HG03064 (cell line): ENCODE measurements around the gene ADCYAP1R1.
"Not testable (repeated sequence)": the region's sequence is repeated elsewhere in the genome, so short reads cannot be mapped to it uniquely, and the experiment has no call there.

ENCODE experiments used
- ATAC-seq: cut with Tn5 transposase; IDR thresholded peaks from one replicate; pipeline ENCODE4 v1.9.1; 2021; ENCODE audit warnings: low read depth; ENCODE audit not compliant: unreplicated experiment

Gene ADCYAP1R1

DNA sequence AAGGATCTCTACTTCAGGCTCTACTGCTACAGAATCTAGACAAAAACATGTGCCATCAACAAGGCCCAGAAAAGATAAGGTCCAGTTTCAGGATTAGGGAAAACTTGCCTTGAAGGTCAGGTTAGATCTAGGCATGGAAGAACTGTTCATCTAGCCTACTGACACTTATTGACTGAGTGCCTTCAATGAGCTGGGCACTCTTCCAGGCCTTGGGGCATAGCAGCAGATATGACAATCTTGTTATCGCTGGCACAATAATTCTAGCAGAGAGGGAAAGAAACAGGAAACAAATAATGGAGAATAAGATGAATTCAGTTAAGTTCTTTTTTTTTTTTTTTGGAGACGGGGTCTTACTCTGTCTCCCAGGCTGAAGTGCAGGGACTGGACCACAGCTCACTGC, 71.6 kb downstream of the ADCYAP1R1 start:
- ATAC-seq = no peak

- no peak for ATAC-seq
Measured at GRCh38 chr7:31125171-31125570, 73.1 kb downstream of the ADCYAP1R1 start.

DNA sequence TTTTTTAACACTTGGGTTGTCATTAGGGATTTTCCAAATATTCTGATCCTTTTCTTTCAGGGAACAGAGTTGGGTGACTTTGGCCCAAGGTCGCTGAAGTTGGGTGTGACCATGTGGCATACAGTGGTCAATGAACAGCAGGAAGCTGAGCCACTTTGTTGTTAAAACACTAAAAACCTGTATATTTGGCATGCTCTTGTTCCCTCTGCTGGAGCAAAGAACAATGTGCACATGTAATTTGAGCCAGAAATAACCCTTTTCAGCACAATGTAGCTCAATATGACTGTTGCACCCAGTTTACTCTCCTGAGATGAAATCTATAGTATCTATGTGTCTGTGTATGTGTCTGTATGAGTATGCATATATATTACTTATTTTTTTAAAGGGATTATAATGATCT, 74.9 kb downstream of the ADCYAP1R1 start:
- no peak for ATAC-seq

DNA sequence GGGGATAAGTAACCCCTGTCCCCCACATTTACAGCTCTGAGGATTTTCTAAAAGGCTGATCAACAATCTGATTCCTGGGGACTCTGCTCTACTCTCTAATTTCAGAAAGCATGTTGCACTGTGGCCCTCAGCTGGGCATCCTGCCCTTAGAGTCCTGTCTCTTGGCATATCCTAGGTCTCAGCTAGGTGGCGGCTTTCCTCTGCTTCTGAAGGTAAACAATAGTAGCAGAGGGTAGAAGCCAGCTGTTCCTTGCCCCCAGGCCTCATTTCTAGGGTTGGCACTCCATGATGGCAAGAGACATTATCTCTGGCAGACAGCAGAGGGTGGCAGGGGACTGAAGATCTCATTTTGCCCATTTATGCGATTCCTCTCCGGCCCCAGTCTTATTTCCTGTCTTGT, 77.0 kb downstream of the ADCYAP1R1 start:
- ATAC-seq = no peak

DNA sequence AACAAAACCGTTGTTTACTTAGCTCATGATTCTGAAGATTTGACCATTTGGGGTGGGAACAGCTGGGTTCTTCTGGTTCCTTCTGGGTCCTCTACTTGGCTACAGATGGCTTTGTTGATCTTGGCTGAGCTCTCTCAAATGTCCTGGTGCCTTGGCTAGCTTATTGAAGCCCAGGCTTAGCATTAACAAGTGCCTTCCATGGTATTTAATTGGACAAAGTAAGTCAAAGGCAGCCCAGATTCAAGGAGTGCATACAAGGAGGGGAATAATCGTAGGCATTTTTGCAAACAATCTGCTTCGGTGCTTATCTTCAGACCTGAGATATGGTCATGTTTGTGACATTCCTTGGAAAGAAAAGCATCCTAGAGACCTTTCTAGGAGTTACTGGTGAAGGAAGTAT, 81.4 kb downstream of the ADCYAP1R1 start:
- no peak for ATAC-seq

GRCh38 chr7:31134246-31135188, 82.4 kb downstream of the ADCYAP1R1 start:
- ATAC-seq = peak; percentile 89

- ATAC-seq = no peak
Measured at GRCh38 chr7:31137234-31137633, 85.1 kb downstream of the ADCYAP1R1 start.

DNA sequence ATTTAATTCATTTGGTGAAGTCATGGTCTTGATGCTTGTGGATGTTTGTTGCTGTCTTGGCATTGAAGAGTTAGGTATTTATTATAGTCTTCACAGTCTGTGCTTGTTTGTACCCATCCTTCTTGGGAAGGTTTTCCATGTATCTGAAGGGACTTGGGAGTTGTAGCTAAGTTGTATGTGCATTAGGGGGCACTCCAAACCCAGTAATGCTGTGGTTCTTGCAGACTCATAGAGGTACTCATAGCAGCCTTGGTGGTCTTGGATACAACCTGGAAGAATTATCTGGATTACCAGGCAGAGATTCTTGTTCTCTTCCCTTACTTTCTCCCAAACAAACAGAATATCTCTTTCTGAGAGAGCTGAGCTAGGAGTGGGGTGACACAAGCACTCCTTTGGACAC, 93.2 kb downstream of the ADCYAP1R1 start:
- no peak for ATAC-seq

GRCh38 chr7:31146030-31146429, 93.9 kb downstream of the ADCYAP1R1 start:
- ATAC-seq = no peak

DNA sequence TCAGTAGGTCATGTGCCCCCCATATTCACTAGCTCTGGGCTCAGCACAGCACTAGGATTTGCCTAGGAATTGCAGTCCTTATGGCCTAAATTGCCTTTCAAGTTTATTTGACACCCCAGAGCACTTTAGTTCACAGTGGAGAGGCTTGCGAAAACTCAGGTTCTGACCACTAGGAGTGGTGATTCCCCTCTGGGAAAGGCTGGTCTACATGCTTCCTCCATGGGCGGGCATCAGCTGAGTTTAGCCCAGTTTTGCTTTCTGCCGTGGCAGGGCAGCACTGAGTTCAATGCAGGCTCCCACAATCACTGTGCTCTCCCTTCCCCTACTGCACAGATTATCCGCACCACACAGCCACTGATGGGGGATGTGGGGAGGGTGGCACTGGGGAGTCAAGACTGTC, 94.4 kb downstream of the ADCYAP1R1 start:
- ATAC-seq = no peak

DNA sequence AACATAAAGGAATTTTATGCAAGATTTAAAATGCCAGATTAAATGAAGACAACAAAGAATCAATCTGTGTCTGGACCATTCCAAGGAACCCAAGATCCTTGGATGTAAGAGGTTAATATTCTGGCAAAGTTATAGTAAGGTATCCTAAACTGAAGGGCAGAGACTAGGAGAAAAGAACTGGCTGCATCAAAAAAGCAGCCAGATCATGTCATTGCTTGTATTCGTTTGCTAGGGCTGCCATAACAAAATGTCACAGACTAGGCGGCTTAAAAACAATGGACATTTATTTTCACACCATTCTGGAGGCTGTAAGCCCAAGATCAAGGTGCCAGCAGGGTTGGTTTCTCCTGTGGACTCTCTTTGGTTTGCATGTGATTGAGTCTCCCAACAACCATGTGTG, 99.7 kb downstream of the ADCYAP1R1 start:
- no peak for ATAC-seq

DNA sequence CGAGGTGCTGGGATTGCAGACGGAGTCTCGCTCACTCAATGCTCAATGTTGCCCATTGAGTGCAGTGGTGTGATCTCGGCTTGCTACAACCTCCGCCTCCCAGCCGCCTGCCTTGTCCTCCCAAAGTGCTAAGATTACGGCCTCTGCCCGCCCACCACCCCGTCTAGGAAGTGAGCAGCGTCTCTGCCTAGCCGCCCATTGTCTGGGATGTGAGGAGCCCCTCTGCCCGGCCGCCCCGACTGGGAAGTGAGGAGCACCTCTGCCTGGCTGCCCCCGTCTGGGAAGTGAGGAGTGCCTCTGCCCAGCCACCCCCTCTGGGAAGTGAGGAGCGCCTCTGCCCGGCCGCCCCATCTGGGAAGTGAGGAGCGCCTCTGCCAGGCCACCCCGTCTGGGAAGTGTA, 101.2 kb downstream of the ADCYAP1R1 start:
- not testable (repeated sequence) for ATAC-seq

GRCh38 chr7:31160941-31161340, 108.8 kb downstream of the ADCYAP1R1 start:
- no peak for ATAC-seq
